Endothelial cell of umbilical vein (primary cell): ENCODE data around the gene ZNF581.

Source experiments
- CTCF ChIP-seq, 2 donors: IDR thresholded peaks; 1 replicate in 1 of 2; 2 replicates in 1 of 2; pipeline ENCODE4 v1.5.1; 2011; ENCODE audit warnings: low read length in 2 of 2, mild to moderate bottlenecking in 2 of 2, moderate library complexity in 2 of 2, control low read depth in 1 of 2, inconsistent platforms in 1 of 2, low read depth in 1 of 2; ENCODE audit not compliant: insufficient read depth in 1 of 2; ENCODE audit errors: extremely low read depth in 1 of 2
- FOS ChIP-seq: IDR thresholded peaks from 2 replicates; pipeline ENCODE4 v1.6.1; 2011; ENCODE audit warnings: mild to moderate bottlenecking, low read length, moderate library complexity, borderline replicate concordance; ENCODE audit not compliant: insufficient read depth
- GATA2 ChIP-seq: IDR thresholded peaks from 2 replicates; pipeline ENCODE4 v1.7.0; 2011; ENCODE audit warnings: low read depth, mild to moderate bottlenecking, moderate library complexity, mixed read lengths, low read length; ENCODE audit not compliant: insufficient read length, insufficient read depth
- JUN ChIP-seq: IDR thresholded peaks from 2 replicates; pipeline ENCODE4 v1.6.1; 2011; ENCODE audit warnings: borderline replicate concordance, low read depth; ENCODE audit not compliant: insufficient read length, insufficient read depth
- MAX ChIP-seq: IDR thresholded peaks from 2 replicates; pipeline ENCODE4 v1.6.1; 2011; ENCODE audit not compliant: insufficient read depth, insufficient read length
- MYC ChIP-seq: IDR thresholded peaks from one replicate; pipeline ENCODE4 v1.6.1; 2011; ENCODE audit warnings: mild to moderate bottlenecking, low read depth, low read length
- POLR2A ChIP-seq: IDR thresholded peaks from 2 replicates; pipeline ENCODE4 v1.6.1; 2012; ENCODE audit warnings: low read depth, mild to moderate bottlenecking, control low read depth, low read length
- POLR2AphosphoS5 ChIP-seq: IDR thresholded peaks from 2 replicates; pipeline ENCODE4 v1.6.1; 2012; ENCODE audit warnings: low read depth, mild to moderate bottlenecking, control low read depth, low read length, moderate library complexity; ENCODE audit not compliant: insufficient read depth

GRCh38 chr19:55677572-55678028 is 34.2 kb downstream of the ZNF581 start:
- TF ChIP-seq CTCF (IDR thresholded peaks at IDR 0.05; ENCODE audit: extremely low read depth in 1 of 2, insufficient read depth in 1 of 2, low read depth in 1 of 2, low read length in 2 of 2) (no peak), POLR2A (no peak), FOS (no peak), POLR2AphosphoS5 (peak; percentile 16), JUN (no peak), MYC (no peak), MAX (no peak), GATA2 (no peak)
